ENCODE results near the gene SLC16A13.

DNA sequence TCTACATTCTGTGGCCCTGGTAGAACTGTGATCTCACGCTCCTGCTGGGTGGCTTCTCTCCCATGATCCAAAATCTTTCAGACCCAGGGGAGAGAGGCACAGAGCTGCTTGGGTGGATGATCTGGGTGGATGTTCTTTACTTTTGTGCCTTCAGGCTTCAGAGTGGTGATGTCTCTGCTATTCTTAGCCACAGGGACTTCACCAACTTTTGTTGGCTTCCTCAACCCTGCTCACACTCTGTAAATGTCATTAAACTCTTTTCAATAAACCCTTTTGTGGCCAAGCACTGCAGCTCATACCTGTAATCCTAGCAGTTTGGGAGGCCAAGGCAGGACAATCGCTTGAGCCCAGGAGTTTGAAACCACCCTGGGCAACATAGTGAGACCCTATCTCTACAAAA, 36.6 kb downstream of the SLC16A13 start:
- TF ChIP-seq, protein P1, sequence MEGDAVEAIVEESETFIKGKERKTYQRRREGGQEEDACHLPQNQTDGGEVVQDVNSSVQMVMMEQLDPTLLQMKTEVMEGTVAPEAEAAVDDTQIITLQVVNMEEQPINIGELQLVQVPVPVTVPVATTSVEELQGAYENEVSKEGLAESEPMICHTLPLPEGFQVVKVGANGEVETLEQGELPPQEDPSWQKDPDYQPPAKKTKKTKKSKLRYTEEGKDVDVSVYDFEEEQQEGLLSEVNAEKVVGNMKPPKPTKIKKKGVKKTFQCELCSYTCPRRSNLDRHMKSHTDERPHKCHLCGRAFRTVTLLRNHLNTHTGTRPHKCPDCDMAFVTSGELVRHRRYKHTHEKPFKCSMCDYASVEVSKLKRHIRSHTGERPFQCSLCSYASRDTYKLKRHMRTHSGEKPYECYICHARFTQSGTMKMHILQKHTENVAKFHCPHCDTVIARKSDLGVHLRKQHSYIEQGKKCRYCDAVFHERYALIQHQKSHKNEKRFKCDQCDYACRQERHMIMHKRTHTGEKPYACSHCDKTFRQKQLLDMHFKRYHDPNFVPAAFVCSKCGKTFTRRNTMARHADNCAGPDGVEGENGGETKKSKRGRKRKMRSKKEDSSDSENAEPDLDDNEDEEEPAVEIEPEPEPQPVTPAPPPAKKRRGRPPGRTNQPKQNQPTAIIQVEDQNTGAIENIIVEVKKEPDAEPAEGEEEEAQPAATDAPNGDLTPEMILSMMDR (conservative IDR thresholded peaks at IDR 0.05; ENCODE audit: low read depth, low read length): no peak
- TF ChIP-seq RFX5 (IDR thresholded peaks at IDR 0.05; ENCODE audit: low read depth, low read length) (no peak), CEBPB (IDR thresholded peaks at IDR 0.05; ENCODE audit: low read depth, low read length) (no peak), MAZ (IDR thresholded peaks at IDR 0.05; ENCODE audit: borderline replicate concordance, low read depth, low read length) (no peak), RCOR1 (IDR thresholded peaks at IDR 0.05; ENCODE audit: insufficient replicate concordance, low read length) (no peak), FOS (IDR thresholded peaks at IDR 0.05; ENCODE audit: low read depth, low read length) (no peak)
